ENCODE measurements around the gene INSL3. TPM values are rescaled to one million over a fixed set of nuclear protein-coding genes. Genes with fewer than 3 reads are reported as not detected.

Gene INSL3
- total and polyA plus RNA-seq, 2 donors (not counting 1 experiment from before 2014, with no cell fraction given), result 3.4 to 3.6 TPM

DNA sequence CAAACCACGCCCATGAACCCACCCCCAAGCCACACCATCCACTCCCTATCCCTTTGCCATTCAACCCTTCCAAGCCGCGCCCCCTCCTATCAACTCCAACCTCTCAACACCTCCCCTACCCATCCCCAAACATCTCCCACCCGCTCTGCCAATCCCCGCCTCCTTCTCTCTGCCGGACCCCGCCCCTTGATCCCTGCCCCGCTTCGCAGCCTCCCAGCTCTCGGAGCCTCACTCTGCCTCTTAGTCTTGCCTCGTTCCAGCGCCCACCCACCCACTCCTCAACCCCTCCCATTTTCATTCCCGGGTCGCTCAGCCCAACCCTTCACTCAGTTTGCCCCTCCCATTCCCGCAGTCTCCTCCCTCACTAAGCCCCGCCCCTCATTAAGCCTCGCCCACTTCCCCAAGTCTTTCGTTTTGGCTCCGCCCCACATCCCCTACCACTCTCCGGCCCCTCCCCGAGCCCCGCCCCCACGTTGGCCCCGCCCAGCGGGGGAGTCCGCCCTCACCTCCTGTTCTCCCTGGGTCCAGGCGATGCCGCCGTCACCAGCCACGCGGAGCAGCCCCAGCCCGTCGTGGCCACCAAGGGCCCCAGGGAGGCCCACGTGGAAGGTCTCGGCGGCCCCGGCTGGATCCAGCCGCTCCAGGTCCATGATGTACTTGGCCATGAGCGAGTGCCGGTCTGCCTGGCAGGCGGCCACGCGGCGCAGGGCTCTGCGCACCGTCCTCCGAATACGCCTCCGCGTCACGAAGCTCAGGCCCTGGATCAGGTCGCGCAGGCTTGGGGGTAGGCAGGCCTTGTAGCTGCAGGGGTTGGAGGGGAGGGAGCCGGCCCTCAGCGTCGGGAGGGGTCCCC is 20.7 kb upstream of the INSL3 start:
- intact Hi-C loops (cut with micrococcal nuclease), result no loop called here
- peak; percentile 45 for DNase-seq
- peak; percentile 41 for ATAC-seq (ENCODE audit: low read depth)
- H3K4me2 ChIP-seq (replicated peaks; ENCODE audit: low read depth, low read length, poor library complexity, severe bottlenecking), result no peak overlapping the region
- peaks cover 22 to 39% of the 10 kb centered on the region in 2 donors for H3K4me1 ChIP-seq (ENCODE audit: control insufficient read depth in 2 of 2, insufficient read depth in 2 of 2, low read length in 2 of 2)
- Mint-ChIP-seq H3K4me1 (peaks cover 26% of the 10 kb centered on the region), H3K27ac (no peak overlapping the region), H3K9me3 (ENCODE audit: insufficient read depth) (no peaks in the 10 kb centered on the region), H3K27me3 (no peaks in the 10 kb centered on the region), H3K4me3 (no peak overlapping the region)
- WGBS (ENCODE audit: insufficient coverage), result 95% methylated on average over 50 of the region's 56 CpGs
- peaks cover 46% of the 10 kb centered on the region for H4K20me1 ChIP-seq (ENCODE audit: control insufficient read depth, insufficient read depth, low read length, poor library complexity, severe bottlenecking)
- no peak overlapping the region for H3K9ac ChIP-seq (ENCODE audit: low read length)
- H3K4me3 ChIP-seq (ENCODE audit: control extremely low read depth in 1 of 5, extremely low read depth in 1 of 5, insufficient read depth in 1 of 5, low read depth in 2 of 5, low read length in 4 of 5), result no peak overlapping the region
- no peaks in the 10 kb centered on the region for H3K27me3 ChIP-seq (replicated peaks in 1 of 4; ENCODE audit: control extremely low read depth in 1 of 4, control insufficient read depth in 3 of 4, insufficient read depth in 4 of 4, low read length in 3 of 4)
- POLR2A ChIA-PET, result interaction anchor here (0.6 kb wide), 1 partner anchor 164 kb away, joined by 5 read pairs; no protein-coding TSS in a partner anchor
- CTCF ChIA-PET, result no interaction called here
- no peak for TF ChIP-seq EZH2 (IDR thresholded peaks at IDR 0.05; ENCODE audit: borderline replicate concordance, insufficient read depth, low read depth, low read length, poor library complexity, severe bottlenecking)
- TF ChIP-seq, protein P1, sequence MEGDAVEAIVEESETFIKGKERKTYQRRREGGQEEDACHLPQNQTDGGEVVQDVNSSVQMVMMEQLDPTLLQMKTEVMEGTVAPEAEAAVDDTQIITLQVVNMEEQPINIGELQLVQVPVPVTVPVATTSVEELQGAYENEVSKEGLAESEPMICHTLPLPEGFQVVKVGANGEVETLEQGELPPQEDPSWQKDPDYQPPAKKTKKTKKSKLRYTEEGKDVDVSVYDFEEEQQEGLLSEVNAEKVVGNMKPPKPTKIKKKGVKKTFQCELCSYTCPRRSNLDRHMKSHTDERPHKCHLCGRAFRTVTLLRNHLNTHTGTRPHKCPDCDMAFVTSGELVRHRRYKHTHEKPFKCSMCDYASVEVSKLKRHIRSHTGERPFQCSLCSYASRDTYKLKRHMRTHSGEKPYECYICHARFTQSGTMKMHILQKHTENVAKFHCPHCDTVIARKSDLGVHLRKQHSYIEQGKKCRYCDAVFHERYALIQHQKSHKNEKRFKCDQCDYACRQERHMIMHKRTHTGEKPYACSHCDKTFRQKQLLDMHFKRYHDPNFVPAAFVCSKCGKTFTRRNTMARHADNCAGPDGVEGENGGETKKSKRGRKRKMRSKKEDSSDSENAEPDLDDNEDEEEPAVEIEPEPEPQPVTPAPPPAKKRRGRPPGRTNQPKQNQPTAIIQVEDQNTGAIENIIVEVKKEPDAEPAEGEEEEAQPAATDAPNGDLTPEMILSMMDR (IDR thresholded peaks at IDR 0.05), result no peak
- H3K27ac ChIP-seq (ENCODE audit: low read length in 2 of 2), result no peak overlapping the region
- H3K36me3 ChIP-seq (replicated peaks in 1 of 2; ENCODE audit: control extremely low read depth in 1 of 2, control insufficient read depth in 1 of 2, extremely low read depth in 1 of 2, insufficient read depth in 2 of 2, low read length in 1 of 2), result peaks cover 0 to 68% of the 10 kb centered on the region in 2 experiments
- no peak overlapping the region for H2AFZ ChIP-seq (ENCODE audit: insufficient read depth, low read depth, low read length, poor library complexity, severe bottlenecking)
- H3K9me3 ChIP-seq (ENCODE audit: control extremely low read depth in 1 of 3, control insufficient read depth in 2 of 3, insufficient read depth in 1 of 3, low read length in 2 of 3), result peaks cover 0 to 6% (median 0%) of the 10 kb centered on the region in 3 donors
- H3K79me2 ChIP-seq (ENCODE audit: control insufficient read depth, insufficient read depth, low read length), result peaks cover 73% of the 10 kb centered on the region

DNA sequence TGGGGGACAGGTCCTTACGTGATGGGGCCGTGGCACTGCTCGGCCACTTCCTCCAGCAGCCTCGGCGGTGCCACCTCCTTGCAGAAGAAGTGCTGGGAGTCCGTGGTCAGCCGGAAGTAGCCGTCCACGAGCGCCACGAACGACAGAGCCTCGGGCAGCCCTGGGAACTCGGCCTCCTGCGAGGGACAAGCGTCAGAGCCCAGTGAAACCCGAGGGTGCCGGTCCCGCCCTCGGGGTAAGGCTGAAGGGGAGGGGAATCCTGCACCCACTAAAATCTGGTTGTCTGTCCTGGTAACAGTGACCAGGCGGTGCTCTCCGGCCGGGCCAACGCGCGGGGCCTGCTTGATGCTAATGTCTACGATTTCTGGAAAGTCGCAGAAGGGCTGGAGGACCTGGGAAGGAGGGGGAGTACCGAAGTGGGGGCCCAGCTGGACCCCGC is 20.1 kb upstream of the INSL3 start:
- peaks cover 46% of the 10 kb centered on the region for H4K20me1 ChIP-seq (ENCODE audit: control insufficient read depth, insufficient read depth, low read length, poor library complexity, severe bottlenecking)
- DNase-seq, result no peak
- H3K9me3 ChIP-seq (ENCODE audit: control extremely low read depth in 1 of 3, control insufficient read depth in 2 of 3, insufficient read depth in 1 of 3, low read length in 2 of 3), result peaks cover 0 to 6% (median 0%) of the 10 kb centered on the region in 3 donors
- WGBS (ENCODE audit: insufficient coverage), result 94% methylated on average over 23 of the region's 30 CpGs
- no peak overlapping the region for H2AFZ ChIP-seq (ENCODE audit: insufficient read depth, low read depth, low read length, poor library complexity, severe bottlenecking)
- no peak overlapping the region for H3K4me2 ChIP-seq (replicated peaks; ENCODE audit: low read depth, low read length, poor library complexity, severe bottlenecking)
- Mint-ChIP-seq H3K9me3 (ENCODE audit: insufficient read depth) (no peaks in the 10 kb centered on the region), H3K27ac (no peak overlapping the region), H3K4me1 (peaks cover 24% of the 10 kb centered on the region), H3K4me3 (no peak overlapping the region), H3K27me3 (no peaks in the 10 kb centered on the region)
- no peaks in the 10 kb centered on the region for H3K27me3 ChIP-seq (replicated peaks in 1 of 4; ENCODE audit: control extremely low read depth in 1 of 4, control insufficient read depth in 3 of 4, insufficient read depth in 4 of 4, low read length in 3 of 4)
- ChIA-PET POLR2A (no interaction called here), CTCF (no interaction called here)
- no peak overlapping the region for H3K4me3 ChIP-seq (ENCODE audit: control extremely low read depth in 1 of 5, extremely low read depth in 1 of 5, insufficient read depth in 1 of 5, low read depth in 2 of 5, low read length in 4 of 5)
- peaks cover 17 to 32% of the 10 kb centered on the region in 2 donors for H3K4me1 ChIP-seq (ENCODE audit: control insufficient read depth in 2 of 2, insufficient read depth in 2 of 2, low read length in 2 of 2)
- H3K36me3 ChIP-seq (replicated peaks in 1 of 2; ENCODE audit: control extremely low read depth in 1 of 2, control insufficient read depth in 1 of 2, extremely low read depth in 1 of 2, insufficient read depth in 2 of 2, low read length in 1 of 2), result peaks cover 0 to 73% of the 10 kb centered on the region in 2 experiments
- peaks cover 66% of the 10 kb centered on the region for H3K79me2 ChIP-seq (ENCODE audit: control insufficient read depth, insufficient read depth, low read length)
- no peak overlapping the region for H3K27ac ChIP-seq (ENCODE audit: low read length in 2 of 2)
- H3K9ac ChIP-seq (ENCODE audit: low read length), result no peak overlapping the region
- no peak for ATAC-seq (ENCODE audit: low read depth)
- no peak for TF ChIP-seq EZH2 (IDR thresholded peaks at IDR 0.05; ENCODE audit: borderline replicate concordance, insufficient read depth, low read depth, low read length, poor library complexity, severe bottlenecking)
- TF ChIP-seq, protein P1 (IDR thresholded peaks at IDR 0.05), result no peak
- intact Hi-C loops (cut with micrococcal nuclease), result no loop called here
